NK-92 treated with Interleukin-12 subunit alpha and Interleukin-12 subunit beta, amount 100 ng/mL, for 24 hours (cell line): Measurements from ENCODE around the gene VPS45.

ENCODE experiments used
- DNase-seq: peaks from one replicate; lab custom pipeline; 2025; lab: John Stamatoyannopoulos, UW

Gene VPS45

GRCh38 chr1:150073516-150073915, 5.9 kb downstream of the VPS45 start:
- DNase-seq: no peak

DNA sequence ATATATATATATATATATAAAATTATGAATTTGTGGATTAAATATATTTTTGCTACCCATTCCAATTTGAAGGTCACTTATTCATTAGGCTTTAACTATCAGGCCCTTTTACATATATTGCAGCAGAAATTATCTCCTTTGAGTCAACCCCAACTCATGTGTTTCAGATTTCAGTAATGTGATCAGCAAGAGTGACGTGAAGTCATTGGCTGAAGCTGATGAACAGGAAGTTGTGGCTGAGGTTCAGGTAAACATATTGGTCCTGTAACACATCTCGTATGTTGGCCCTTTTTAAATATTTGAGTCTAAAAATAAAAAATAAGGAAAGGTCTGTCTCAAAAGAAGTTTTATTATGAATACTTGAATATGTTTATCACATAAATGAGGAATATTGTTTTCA, 8.5 kb downstream of the VPS45 start:
- DNase-seq: no peak

DNA sequence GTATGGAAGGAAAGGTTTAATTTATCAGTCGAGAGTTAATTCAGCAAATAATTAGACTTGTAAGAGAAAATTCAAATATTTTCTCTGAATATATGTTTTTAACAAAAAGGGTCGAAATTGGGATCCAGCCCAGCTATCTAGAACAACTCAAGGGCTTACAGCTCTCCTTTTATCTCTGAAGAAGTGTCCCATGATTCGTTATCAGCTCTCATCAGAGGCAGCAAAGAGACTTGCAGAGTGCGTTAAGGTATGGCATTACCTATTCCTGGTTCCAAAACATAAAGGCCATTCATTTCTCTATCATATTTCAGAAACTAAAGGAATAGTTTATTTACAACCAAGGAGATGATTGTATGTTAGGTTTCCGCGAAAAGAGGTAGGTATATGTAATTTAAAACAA, 9.4 kb downstream of the VPS45 start:
- DNase-seq: no peak

- DNase-seq: no peak
Observed at GRCh38 chr1:150080784-150081183, 13.2 kb downstream of the VPS45 start.

GRCh38 chr1:150082494-150082893, 14.9 kb downstream of the VPS45 start:
- no peak for DNase-seq

GRCh38 chr1:150083907-150084306, 16.3 kb downstream of the VPS45 start:
- no peak for DNase-seq

DNA sequence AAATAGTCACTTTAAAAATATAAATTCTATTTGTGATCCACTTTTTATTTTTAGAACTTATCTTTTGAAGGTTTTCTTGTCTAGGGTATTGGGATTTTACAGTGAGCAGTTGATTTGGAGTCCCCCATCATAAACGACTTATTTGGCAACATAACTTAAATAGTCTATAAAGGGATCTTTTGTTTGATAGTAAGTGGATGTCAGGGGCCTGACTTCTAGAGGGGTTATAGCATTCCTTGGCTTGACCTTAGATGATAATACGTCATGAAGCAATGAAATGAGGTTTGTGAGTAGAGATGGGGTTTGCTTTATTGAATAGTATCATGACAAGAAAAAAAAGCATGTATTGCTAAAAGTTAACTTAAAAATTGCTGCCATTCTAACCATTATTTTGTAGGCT, 17.8 kb downstream of the VPS45 start:
- DNase-seq: no peak

DNA sequence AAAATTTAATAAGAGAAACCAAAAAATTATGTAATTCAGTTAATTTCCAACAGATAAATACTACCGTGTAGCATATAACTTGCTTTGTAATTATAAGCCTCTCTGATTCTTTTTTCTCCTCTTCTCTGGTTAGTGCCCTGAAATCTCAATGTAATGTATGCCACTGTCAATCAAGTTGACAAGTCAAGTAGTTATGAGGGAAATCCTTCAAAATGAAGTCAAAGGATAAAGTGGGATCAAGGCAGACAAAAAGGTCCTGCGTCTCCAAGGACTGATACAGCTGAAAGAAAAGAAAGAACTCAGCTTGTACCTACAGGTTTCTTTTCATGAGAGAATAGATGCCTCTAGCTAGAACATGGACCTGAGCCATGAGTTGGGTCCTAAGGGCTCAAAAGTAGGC, 19.8 kb downstream of the VPS45 start:
- DNase-seq: no peak

- no peak for DNase-seq
Observed at GRCh38 chr1:150089846-150090520, 22.4 kb downstream of the VPS45 start.

DNA sequence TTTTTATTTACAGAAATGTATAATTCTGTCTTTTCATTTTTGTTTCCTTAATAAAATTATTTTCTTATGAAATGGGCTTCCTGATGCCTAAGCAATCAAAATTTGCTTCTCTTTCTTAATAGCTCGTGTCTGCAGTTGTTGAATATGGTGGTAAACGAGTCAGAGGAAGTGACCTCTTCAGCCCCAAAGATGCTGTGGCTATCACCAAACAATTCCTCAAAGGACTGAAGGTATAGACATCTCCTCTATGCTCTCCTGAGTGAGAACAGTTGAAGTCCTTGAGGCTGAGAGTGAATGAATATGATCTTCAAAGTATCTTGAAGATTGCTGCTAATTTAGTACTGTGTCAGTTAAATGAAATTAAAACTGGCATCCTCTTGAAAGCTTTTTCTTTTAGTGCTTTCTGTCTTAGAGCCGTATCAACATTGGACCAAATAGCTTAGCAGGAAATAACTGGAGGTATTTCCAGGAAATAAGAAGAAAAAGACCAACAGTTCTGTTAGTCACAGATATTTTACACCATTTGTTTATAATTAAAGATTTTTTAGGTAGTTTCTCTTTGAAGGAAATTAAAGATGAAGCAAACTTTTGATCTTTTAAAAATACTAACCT, 24.7 kb downstream of the VPS45 start:
- DNase-seq: no peak

DNA sequence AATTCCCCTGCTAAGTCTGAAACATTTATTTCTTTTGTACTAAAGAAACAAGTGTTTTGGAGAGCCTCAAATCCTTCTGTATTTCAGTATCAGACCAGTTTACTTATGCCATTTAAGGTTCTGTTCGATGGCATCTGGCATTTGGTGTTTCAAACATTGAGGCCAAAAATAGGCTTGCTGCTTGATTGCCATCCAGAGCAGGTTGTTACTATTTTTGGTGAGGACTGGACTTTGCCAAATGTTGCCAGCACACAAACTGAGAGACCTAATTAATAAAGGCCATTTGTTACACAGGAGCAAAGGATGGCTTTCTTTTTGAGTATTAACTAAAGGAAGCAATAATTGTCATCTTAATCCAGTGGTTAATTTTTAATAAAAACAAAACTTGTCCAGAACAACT, 26.2 kb downstream of the VPS45 start:
- no peak for DNase-seq

GRCh38 chr1:150094734-150095265, 27.2 kb downstream of the VPS45 start:
- DNase-seq: no peak

DNA sequence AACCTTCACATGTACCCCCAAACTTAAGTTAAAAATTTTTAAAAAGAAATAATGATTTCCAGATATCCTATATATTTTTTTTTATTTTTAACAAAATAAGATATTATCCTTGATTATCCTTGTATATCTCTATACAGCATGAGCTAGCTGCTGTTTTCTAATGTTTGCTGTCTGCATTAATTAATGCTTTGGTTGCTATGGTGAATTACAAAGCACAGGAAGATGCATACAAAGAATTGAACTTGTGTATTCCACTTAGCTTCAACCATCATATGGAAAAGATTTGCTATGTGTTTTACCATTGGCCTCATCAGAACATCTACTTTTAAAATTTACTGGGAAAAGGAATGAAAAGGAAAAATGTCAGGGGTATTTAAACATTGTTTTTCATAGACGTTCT, 35.4 kb downstream of the VPS45 start:
- no peak for DNase-seq

- no peak for DNase-seq
Observed at GRCh38 chr1:150106341-150106740, 38.8 kb downstream of the VPS45 start.

- no peak for DNase-seq
Observed at GRCh38 chr1:150109586-150109985, 42.0 kb downstream of the VPS45 start.

- no peak for DNase-seq
Observed at GRCh38 chr1:150110116-150110515, 42.5 kb downstream of the VPS45 start.

- no peak for DNase-seq
Observed at GRCh38 chr1:150111670-150112069, 44.1 kb downstream of the VPS45 start.

DNA sequence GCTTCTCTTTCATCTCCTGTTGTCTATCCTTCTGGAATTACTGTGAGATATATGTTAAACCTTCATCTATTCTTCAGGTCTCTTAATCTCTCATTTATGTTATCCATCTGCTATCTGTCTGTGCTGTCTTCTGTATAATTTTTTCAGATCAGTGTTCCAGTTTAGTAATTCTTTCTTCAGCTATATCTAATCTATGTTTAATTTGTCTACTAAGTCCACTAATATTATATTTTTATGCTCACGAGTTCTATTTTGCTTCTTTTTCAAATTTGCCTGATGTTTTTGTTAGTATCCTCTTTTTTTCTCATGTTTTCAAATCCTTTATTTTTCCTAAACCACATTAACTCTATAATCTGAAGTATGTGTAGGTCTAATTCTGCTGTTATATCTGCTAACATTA, 47.5 kb downstream of the VPS45 start:
- no peak for DNase-seq

- no peak for DNase-seq
Observed at GRCh38 chr1:150118716-150119115, 51.1 kb downstream of the VPS45 start.

- DNase-seq: no peak
Observed at GRCh38 chr1:150121236-150121862, 53.8 kb downstream of the VPS45 start.

DNA sequence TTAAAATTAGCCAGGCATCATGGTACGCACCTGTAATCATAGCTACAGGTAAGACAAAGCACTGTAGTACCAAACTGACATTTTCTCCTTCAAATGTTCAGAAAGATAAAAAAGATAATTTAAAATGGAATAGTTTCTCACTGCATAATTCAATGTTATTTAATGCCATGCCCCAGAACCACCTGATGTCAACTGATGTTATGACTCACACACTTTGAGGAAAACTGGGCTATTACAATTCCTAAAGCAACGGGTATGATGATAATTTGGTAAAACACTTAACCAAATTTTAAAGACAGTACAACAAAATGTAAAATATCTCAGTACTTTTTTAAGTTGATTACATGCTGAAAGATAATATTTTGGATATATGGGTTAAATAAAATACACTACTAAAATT, 59.2 kb downstream of the VPS45 start:
- DNase-seq: no peak

DNA sequence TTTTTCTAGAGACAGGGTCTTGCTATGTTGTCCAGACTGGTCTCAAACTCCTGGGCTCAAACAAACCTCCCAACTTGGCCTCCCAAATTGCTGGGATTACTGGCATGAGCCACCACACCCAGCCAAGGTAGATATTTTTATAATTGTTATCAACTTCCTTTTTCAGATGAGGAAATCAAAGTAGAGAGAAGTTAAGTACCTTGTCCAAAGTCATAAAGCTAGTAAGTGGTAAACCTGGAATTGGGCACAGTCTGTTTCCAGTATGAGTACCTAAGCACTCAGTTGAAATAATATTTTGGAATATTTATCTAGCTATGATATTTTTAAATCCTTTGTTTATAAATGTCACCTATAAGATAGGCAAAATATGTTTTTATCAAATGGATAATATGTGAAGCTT, 59.9 kb downstream of the VPS45 start:
- no peak for DNase-seq

DNA sequence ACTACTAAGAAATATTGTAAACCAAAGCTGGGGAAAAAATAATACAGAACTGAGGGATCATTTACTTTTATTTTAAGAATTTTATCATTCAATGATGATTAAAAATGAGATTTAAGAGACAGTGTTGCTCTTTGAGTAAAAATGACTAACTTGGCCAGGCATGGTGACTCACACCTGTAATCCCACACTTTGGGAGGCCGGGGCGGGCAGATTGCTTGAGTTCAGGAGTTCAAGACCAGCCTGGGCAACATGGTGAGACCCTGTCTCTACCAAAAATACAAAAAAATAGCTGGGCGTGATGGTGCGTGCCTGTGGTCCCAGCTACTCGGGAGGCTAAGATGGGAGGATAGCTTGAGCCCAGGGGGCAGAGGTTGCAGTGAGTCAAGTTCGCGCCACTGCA, 60.3 kb downstream of the VPS45 start:
- DNase-seq: no peak
